GM23338 (cell line): ENCODE results near the gene PRELP. TPM values are rescaled to one million over a fixed set of nuclear protein-coding genes. Genes with fewer than 3 reads are reported as not detected.

ENCODE experiments used
- ATAC-seq: fragments of 200-7000 bp; cut with Tn5 transposase; 3 replicates; pipeline ENCODE4 v1.9.1; 2020
- DNase-seq: peaks from one replicate; pipeline ENCODE4 v3.0.0-alpha.2; 2015; ENCODE audit warnings: low spot score
- H2AFZ ChIP-seq: fragments of 200-600 bp; sonication (generic); 2 replicates; pipeline ENCODE4 v1.8.0; 2016; ENCODE audit warnings: antibody characterized with exemption, mild to moderate bottlenecking, moderate library complexity
- H3F3A ChIP-seq: fragments of 200-600 bp; sonication (generic); replicated peaks from 2 replicates; pipeline ENCODE4 v1.8.0; 2017; ENCODE audit warnings: antibody characterized with exemption, mixed run types, low read depth
- H3K27ac ChIP-seq: fragments of 200-600 bp; sonication (generic); 2 replicates; pipeline ENCODE4 v1.6.1; 2016; ENCODE audit warnings: low read depth
- H3K27me3 ChIP-seq: fragments of 200-600 bp; sonication (generic); 2 replicates; pipeline ENCODE4 v1.8.0; 2016; ENCODE audit warnings: mild to moderate bottlenecking, mixed run types, moderate library complexity; ENCODE audit not compliant: insufficient read depth
- H3K36me3 ChIP-seq: fragments of 200-600 bp; sonication (generic); 2 replicates; pipeline ENCODE4 v1.8.0; 2016; ENCODE audit warnings: mild to moderate bottlenecking; ENCODE audit not compliant: insufficient read depth
- H3K4me1 ChIP-seq: fragments of 200-600 bp; sonication (generic); 2 replicates; pipeline ENCODE4 v1.8.0; 2016; ENCODE audit warnings: mild to moderate bottlenecking, moderate library complexity; ENCODE audit not compliant: insufficient read depth
- H3K4me2 ChIP-seq: fragments of 200-600 bp; sonication (generic); 2 replicates; pipeline ENCODE4 v1.7.1; 2017; ENCODE audit warnings: mixed run types
- H3K4me3 ChIP-seq: fragments of 200-600 bp; sonication (generic); 2 replicates; pipeline ENCODE4 v1.6.1; 2016; ENCODE audit warnings: mixed run types
- H3K79me2 ChIP-seq: fragments of 200-600 bp; sonication (generic); replicated peaks from 2 replicates; pipeline ENCODE4 v1.8.0; 2017; ENCODE audit warnings: mild to moderate bottlenecking; ENCODE audit not compliant: insufficient read depth
- H3K9me2 ChIP-seq: fragments of 200-600 bp; sonication (generic); 2 replicates; pipeline ENCODE4 v1.8.0; 2017; ENCODE audit not compliant: insufficient read depth
- H4K20me1 ChIP-seq: fragments of 200-600 bp; sonication (generic); replicated peaks from 2 replicates; pipeline ENCODE4 v1.8.0; 2017; ENCODE audit warnings: mild to moderate bottlenecking; ENCODE audit not compliant: insufficient read depth
- H3K27ac Mint-ChIP-seq: 2 replicates; pipeline ENCODE4 v1.8.0; 2020; ENCODE audit warnings: inconsistent platforms, mild to moderate bottlenecking, moderate library complexity, mixed read lengths
- H3K27me3 Mint-ChIP-seq: 3 replicates; pipeline ENCODE4 v1.8.0; 2022; ENCODE audit warnings: low read depth, mild to moderate bottlenecking, moderate library complexity, mixed read lengths, inconsistent platforms; ENCODE audit not compliant: insufficient read depth, poor library complexity
- H3K36me3 Mint-ChIP-seq: 3 replicates; pipeline ENCODE4 v1.8.0; 2021; ENCODE audit warnings: low read depth, mild to moderate bottlenecking, inconsistent platforms, moderate library complexity, mixed read lengths
- H3K4me1 Mint-ChIP-seq: 3 replicates; pipeline ENCODE4 v1.8.0; 2020; ENCODE audit warnings: mild to moderate bottlenecking, inconsistent platforms, mixed read lengths
- H3K4me3 Mint-ChIP-seq: 3 replicates; pipeline ENCODE4 v1.8.0; 2021; ENCODE audit warnings: moderate library complexity, mild to moderate bottlenecking, inconsistent platforms, mixed read lengths
- H3K9me3 Mint-ChIP-seq: 3 replicates; pipeline ENCODE4 v1.8.0; 2020; ENCODE audit warnings: moderate library complexity, mild to moderate bottlenecking, inconsistent platforms, mixed read lengths
- CREB1 ChIP-seq: fragments of 250-450 bp; sonication (Bioruptor Pico); IDR thresholded peaks from 2 replicates; pipeline ENCODE4 v1.5.0; 2020; ENCODE audit warnings: low read depth, mild to moderate bottlenecking, moderate library complexity
- ETS1 ChIP-seq: IDR thresholded peaks from 2 replicates; pipeline ENCODE4 v1.6.1; 2016; ENCODE audit warnings: antibody characterized with exemption
- EZH2 ChIP-seq: fragments of 200-600 bp; sonication (generic); IDR thresholded peaks from one replicate; pipeline ENCODE4 v1.8.0; 2017; ENCODE audit warnings: antibody characterized with exemption, mild to moderate bottlenecking, low read depth; ENCODE audit not compliant: unreplicated experiment
- EZH2phosphoT487 ChIP-seq: fragments of 200-600 bp; sonication (generic); IDR thresholded peaks from one replicate; pipeline ENCODE4 v1.8.1; 2018; ENCODE audit warnings: antibody characterized with exemption; ENCODE audit not compliant: unreplicated experiment
- JUNB ChIP-seq: IDR thresholded peaks from one replicate; pipeline ENCODE4 v1.6.1; 2016; ENCODE audit warnings: antibody characterized with exemption; ENCODE audit not compliant: unreplicated experiment
- POLR2AphosphoS5 ChIP-seq: IDR thresholded peaks from 2 replicates; pipeline ENCODE4 v1.6.1; 2016; ENCODE audit warnings: antibody characterized with exemption, low read depth
- REST ChIP-seq: IDR thresholded peaks from one replicate; pipeline ENCODE4 v1.6.1; 2018; ENCODE audit warnings: antibody characterized with exemption; ENCODE audit not compliant: unreplicated experiment
- STAT1 ChIP-seq: IDR thresholded peaks from one replicate; pipeline ENCODE4 v1.6.1; 2016; ENCODE audit warnings: antibody characterized with exemption; ENCODE audit not compliant: unreplicated experiment
- ZNF114 ChIP-seq: fragments of 250-450 bp; sonication (Bioruptor Pico); IDR thresholded peaks from 2 replicates; pipeline ENCODE4 v1.5.0; 2020; ENCODE audit warnings: mild to moderate bottlenecking, moderate library complexity
- ZNF331 ChIP-seq: fragments of 250-450 bp; sonication (Bioruptor Pico); IDR thresholded peaks from 2 replicates; pipeline ENCODE4 v1.5.0; 2020; ENCODE audit warnings: low read depth, mild to moderate bottlenecking, moderate library complexity
- polyA plus RNA-seq: library from polyadenylated mRNA; unstranded; fragments of >200 nt; fragmentation: Nextera tagmentation; extraction: Ambion mirVana; gene quantifications from 2 replicates; pipeline ENCODE4 v1.2.1, GENCODE V29; 2016
- total RNA-seq: library from RNA; depleted of rRNA; stranded (reverse); fragments of >200 nt; shearing (Covaris generic); gene quantifications from 2 replicates; pipeline ENCODE4 v1.2.3, GENCODE V29; 2014
- TF ChIP-seq, protein P1 (sequence below): fragments of 250-450 bp; sonication (Bioruptor Pico); IDR thresholded peaks from 2 replicates; pipeline ENCODE4 v1.5.0; 2020; ENCODE audit warnings: mild to moderate bottlenecking, moderate library complexity

PRELP gene
- total and polyA plus RNA-seq, 2 experiments from 2014 or later, result 0.03 TPM

GRCh38 chr1:203524824-203525223, 49.2 kb downstream of the PRELP start:
- Histone ChIP-seq H4K20me1 (no peaks in the 10 kb centered on the region), H3K9me2 (no peaks in the 10 kb centered on the region), H3F3A (no peaks in the 10 kb centered on the region), H3K4me1 (peaks cover 41% of the 10 kb centered on the region), H3K79me2 (no peaks in the 10 kb centered on the region), H3K27ac (no peak overlapping the region), H2AFZ (0 out of 2 replicates have a peak overlapping the region, but pooled peaks have one; percentile 14), H3K4me3 (no peak overlapping the region), H3K27me3 (peaks cover 24% of the 10 kb centered on the region), H3K36me3 (no peaks in the 10 kb centered on the region), H3K4me2 (peak overlapping the region; percentile 32; the same call in 1 of the 2 replicates)
- Mint-ChIP-seq H3K4me1 (peaks cover 46% of the 10 kb centered on the region), H3K27ac (no peak overlapping the region), H3K27me3 (peaks cover 33% of the 10 kb centered on the region), H3K4me3 (no peak overlapping the region), H3K36me3 (no peaks in the 10 kb centered on the region), H3K9me3 (no peaks in the 10 kb centered on the region; the same call in 2 of the 3 replicates)
- ATAC-seq (peak; percentile 8), DNase-seq (no peak)
- TF ChIP-seq, protein P1, sequence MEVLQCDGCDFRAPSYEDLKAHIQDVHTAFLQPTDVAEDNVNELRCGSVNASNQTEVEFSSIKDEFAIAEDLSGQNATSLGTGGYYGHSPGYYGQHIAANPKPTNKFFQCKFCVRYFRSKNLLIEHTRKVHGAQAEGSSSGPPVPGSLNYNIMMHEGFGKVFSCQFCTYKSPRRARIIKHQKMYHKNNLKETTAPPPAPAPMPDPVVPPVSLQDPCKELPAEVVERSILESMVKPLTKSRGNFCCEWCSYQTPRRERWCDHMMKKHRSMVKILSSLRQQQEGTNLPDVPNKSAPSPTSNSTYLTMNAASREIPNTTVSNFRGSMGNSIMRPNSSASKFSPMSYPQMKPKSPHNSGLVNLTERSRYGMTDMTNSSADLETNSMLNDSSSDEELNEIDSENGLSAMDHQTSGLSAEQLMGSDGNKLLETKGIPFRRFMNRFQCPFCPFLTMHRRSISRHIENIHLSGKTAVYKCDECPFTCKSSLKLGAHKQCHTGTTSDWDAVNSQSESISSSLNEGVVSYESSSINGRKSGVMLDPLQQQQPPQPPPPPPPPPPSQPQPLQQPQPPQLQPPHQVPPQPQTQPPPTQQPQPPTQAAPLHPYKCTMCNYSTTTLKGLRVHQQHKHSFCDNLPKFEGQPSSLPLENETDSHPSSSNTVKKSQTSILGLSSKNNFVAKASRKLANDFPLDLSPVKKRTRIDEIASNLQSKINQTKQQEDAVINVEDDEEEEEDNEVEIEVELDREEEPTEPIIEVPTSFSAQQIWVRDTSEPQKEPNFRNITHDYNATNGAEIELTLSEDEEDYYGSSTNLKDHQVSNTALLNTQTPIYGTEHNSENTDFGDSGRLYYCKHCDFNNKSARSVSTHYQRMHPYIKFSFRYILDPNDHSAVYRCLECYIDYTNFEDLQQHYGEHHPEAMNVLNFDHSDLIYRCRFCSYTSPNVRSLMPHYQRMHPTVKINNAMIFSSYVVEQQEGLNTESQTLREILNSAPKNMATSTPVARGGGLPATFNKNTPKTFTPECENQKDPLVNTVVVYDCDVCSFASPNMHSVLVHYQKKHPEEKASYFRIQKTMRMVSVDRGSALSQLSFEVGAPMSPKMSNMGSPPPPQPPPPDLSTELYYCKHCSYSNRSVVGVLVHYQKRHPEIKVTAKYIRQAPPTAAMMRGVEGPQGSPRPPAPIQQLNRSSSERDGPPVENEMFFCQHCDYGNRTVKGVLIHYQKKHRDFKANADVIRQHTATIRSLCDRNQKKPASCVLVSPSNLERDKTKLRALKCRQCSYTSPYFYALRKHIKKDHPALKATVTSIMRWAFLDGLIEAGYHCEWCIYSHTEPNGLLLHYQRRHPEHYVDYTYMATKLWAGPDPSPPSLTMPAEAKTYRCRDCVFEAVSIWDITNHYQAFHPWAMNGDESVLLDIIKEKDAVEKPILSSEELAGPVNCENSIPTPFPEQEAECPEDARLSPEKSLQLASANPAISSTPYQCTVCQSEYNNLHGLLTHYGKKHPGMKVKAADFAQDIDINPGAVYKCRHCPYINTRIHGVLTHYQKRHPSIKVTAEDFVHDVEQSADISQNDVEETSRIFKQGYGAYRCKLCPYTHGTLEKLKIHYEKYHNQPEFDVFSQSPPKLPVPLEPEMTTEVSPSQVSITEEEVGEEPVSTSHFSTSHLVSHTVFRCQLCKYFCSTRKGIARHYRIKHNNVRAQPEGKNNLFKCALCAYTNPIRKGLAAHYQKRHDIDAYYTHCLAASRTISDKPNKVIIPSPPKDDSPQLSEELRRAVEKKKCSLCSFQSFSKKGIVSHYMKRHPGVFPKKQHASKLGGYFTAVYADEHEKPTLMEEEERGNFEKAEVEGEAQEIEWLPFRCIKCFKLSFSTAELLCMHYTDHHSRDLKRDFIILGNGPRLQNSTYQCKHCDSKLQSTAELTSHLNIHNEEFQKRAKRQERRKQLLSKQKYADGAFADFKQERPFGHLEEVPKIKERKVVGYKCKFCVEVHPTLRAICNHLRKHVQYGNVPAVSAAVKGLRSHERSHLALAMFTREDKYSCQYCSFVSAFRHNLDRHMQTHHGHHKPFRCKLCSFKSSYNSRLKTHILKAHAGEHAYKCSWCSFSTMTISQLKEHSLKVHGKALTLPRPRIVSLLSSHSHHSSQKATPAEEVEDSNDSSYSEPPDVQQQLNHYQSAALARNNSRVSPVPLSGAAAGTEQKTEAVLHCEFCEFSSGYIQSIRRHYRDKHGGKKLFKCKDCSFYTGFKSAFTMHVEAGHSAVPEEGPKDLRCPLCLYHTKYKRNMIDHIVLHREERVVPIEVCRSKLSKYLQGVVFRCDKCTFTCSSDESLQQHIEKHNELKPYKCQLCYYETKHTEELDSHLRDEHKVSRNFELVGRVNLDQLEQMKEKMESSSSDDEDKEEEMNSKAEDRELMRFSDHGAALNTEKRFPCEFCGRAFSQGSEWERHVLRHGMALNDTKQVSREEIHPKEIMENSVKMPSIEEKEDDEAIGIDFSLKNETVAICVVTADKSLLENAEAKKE (CRISPR knock-in tag), result no peak
- TF ChIP-seq POLR2AphosphoS5 (no peak), ZNF331 (CRISPR knock-in tag) (no peak), STAT1 (no peak), EZH2 (no peak), ETS1 (no peak), CREB1 (CRISPR knock-in tag) (no peak), JUNB (no peak), EZH2phosphoT487 (no peak), ZNF114 (CRISPR knock-in tag) (no peak), REST (no peak)
